ENCODE results near the gene TSPO2. TPM values are rescaled to one million over a fixed set of nuclear protein-coding genes. Genes with fewer than 3 reads are reported as not detected.

Gene TSPO2
- total RNA-seq, 1 donor from 2014 or later, result not detected

GRCh38 chr6:41023114-41023513, 19.2 kb upstream of the TSPO2 start:
- peaks cover 5% of the 10 kb centered on the region for H3K27me3 Mint-ChIP-seq (ENCODE audit: low read depth, unreplicated experiment)
- H3K9me3 ChIP-seq (ENCODE audit: insufficient read depth, low read depth, low read length), result no peaks in the 10 kb centered on the region
- peaks cover 3% of the 10 kb centered on the region for H3K36me3 Mint-ChIP-seq (ENCODE audit: low read depth, unreplicated experiment)
- H3K4me3 ChIP-seq (ENCODE audit: insufficient read depth, low read depth, low read length), result no peak overlapping the region
- H3K27me3 ChIP-seq (ENCODE audit: insufficient read depth, low read length), result no peaks in the 10 kb centered on the region
- H2AFZ ChIP-seq (ENCODE audit: low read depth, low read length), result no peak overlapping the region
- FAIRE-seq (no peak), DNase-seq (ENCODE audit: low read depth) (no peak)
- no peak overlapping the region for H3K27ac ChIP-seq (ENCODE audit: low read depth, low read length)
- no peak overlapping the region for H3K27ac Mint-ChIP-seq (ENCODE audit: unreplicated experiment)
- no peak overlapping the region for H3K4me2 ChIP-seq (ENCODE audit: low read length)
- H3K9ac ChIP-seq (ENCODE audit: low read length), result no peak overlapping the region
- peaks cover 9% of the 10 kb centered on the region for H3K4me1 Mint-ChIP-seq (ENCODE audit: low read depth, unreplicated experiment)
- H4K20me1 ChIP-seq (ENCODE audit: insufficient read depth, low read length), result no peaks in the 10 kb centered on the region
- no peaks in the 10 kb centered on the region for H3K36me3 ChIP-seq (ENCODE audit: insufficient read depth, low read length)
- H3K4me3 Mint-ChIP-seq (ENCODE audit: unreplicated experiment), result no peak overlapping the region
- peaks cover 2% of the 10 kb centered on the region for H3K9me3 Mint-ChIP-seq (ENCODE audit: unreplicated experiment)
- peaks cover 8% of the 10 kb centered on the region for H3K4me1 ChIP-seq (ENCODE audit: insufficient read depth, low read length)
- H3K79me2 ChIP-seq (ENCODE audit: insufficient read depth, low read length), result no peaks in the 10 kb centered on the region
- TF ChIP-seq EZH2 (IDR thresholded peaks at IDR 0.05; ENCODE audit: insufficient read depth, low read length) (no peak), CTCF (IDR thresholded peaks at IDR 0.05; ENCODE audit: insufficient read depth, low read depth, low read length) (no peak)

DNA sequence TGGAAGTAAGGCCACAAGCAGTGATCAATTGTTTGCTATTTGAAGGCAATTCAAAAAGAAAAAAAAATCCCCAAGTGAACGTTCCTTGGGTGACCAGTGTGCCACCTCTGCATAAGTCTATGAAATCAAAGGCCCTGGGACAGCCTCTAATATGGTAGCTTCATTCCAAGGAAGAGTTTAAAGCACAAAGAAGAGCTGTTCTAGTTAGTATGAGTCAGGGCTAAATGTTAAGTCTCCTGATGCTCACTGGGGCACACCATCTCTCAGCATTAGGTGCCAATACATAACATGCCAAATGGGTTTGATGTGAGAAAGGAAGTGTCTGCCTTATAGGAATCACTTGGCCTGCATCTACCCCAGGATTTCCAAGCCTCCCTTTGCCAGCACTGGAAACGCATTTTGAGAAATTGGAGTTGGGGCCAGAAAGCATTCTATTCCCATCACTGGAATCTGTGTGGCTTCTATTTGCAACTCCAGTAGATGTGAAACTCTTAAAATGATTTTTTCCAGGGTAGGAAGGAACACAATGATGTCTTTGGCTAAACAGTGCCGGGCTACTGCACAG, 16.2 kb upstream of the TSPO2 start:
- H3K27me3 ChIP-seq (ENCODE audit: insufficient read depth, low read length), result no peaks in the 10 kb centered on the region
- DNase-seq (ENCODE audit: low read depth) (no peak), FAIRE-seq (no peak)
- H3K4me1 Mint-ChIP-seq (ENCODE audit: low read depth, unreplicated experiment), result peaks cover 9% of the 10 kb centered on the region
- TF ChIP-seq EZH2 (IDR thresholded peaks at IDR 0.05; ENCODE audit: insufficient read depth, low read length), result no peak
- no peak for TF ChIP-seq CTCF (IDR thresholded peaks at IDR 0.05; ENCODE audit: insufficient read depth, low read depth, low read length)
- H3K4me3 ChIP-seq (ENCODE audit: insufficient read depth, low read depth, low read length), result no peak overlapping the region
- H3K9me3 Mint-ChIP-seq (ENCODE audit: unreplicated experiment), result no peaks in the 10 kb centered on the region
- H3K36me3 ChIP-seq (ENCODE audit: insufficient read depth, low read length), result no peaks in the 10 kb centered on the region
- no peaks in the 10 kb centered on the region for H3K79me2 ChIP-seq (ENCODE audit: insufficient read depth, low read length)
- no peak overlapping the region for H3K4me3 Mint-ChIP-seq (ENCODE audit: unreplicated experiment)
- H3K4me1 ChIP-seq (ENCODE audit: insufficient read depth, low read length), result peaks cover 8% of the 10 kb centered on the region
- H3K9ac ChIP-seq (ENCODE audit: low read length), result no peak overlapping the region
- no peaks in the 10 kb centered on the region for H3K36me3 Mint-ChIP-seq (ENCODE audit: low read depth, unreplicated experiment)
- peaks cover 5% of the 10 kb centered on the region for H3K27me3 Mint-ChIP-seq (ENCODE audit: low read depth, unreplicated experiment)
- H3K9me3 ChIP-seq (ENCODE audit: insufficient read depth, low read depth, low read length), result no peaks in the 10 kb centered on the region
- no peaks in the 10 kb centered on the region for H4K20me1 ChIP-seq (ENCODE audit: insufficient read depth, low read length)
- no peak overlapping the region for H3K27ac ChIP-seq (ENCODE audit: low read depth, low read length)
- no peak overlapping the region for H3K27ac Mint-ChIP-seq (ENCODE audit: unreplicated experiment)
- no peak overlapping the region for H2AFZ ChIP-seq (ENCODE audit: low read depth, low read length)
- H3K4me2 ChIP-seq (ENCODE audit: low read length), result no peak overlapping the region

DNA sequence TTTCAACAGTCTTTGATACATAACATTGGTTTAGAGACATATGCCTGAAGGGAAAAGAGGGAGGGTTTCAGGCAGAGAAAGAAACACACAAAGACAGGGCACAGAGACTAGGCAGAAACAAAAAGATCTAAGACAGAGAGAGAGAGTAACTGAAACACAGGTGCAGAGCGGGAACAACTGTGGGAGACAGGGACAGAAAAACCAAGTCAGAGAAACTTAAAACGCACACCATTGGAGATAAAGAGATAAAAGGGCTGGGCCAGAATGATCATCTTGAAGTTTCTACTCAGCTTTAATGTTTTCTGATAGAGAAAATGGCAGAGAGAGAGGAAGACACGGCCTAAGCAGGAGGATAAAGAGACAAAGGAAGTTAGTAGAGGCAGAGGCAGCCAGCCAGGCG, 15.0 kb upstream of the TSPO2 start:
- H3K9me3 Mint-ChIP-seq (ENCODE audit: unreplicated experiment), result no peaks in the 10 kb centered on the region
- DNase-seq (ENCODE audit: low read depth), result no peak
- peaks cover 12% of the 10 kb centered on the region for H3K27me3 Mint-ChIP-seq (ENCODE audit: low read depth, unreplicated experiment)
- Histone ChIP-seq H3K4me1 (ENCODE audit: insufficient read depth, low read length) (peaks cover 8% of the 10 kb centered on the region), H3K9ac (ENCODE audit: low read length) (peak overlapping the region; percentile 53), H3K9me3 (ENCODE audit: insufficient read depth, low read depth, low read length) (no peaks in the 10 kb centered on the region), H3K36me3 (ENCODE audit: insufficient read depth, low read length) (no peaks in the 10 kb centered on the region), H3K27me3 (ENCODE audit: insufficient read depth, low read length) (no peaks in the 10 kb centered on the region), H3K4me3 (ENCODE audit: insufficient read depth, low read depth, low read length) (peak overlapping the region; percentile 52), H4K20me1 (ENCODE audit: insufficient read depth, low read length) (no peaks in the 10 kb centered on the region), H3K79me2 (ENCODE audit: insufficient read depth, low read length) (no peaks in the 10 kb centered on the region), H2AFZ (ENCODE audit: low read depth, low read length) (peak overlapping the region; percentile 89), H3K27ac (ENCODE audit: low read depth, low read length) (no peak overlapping the region), H3K4me2 (ENCODE audit: low read length) (peak overlapping the region; percentile 88)
- no peaks in the 10 kb centered on the region for H3K36me3 Mint-ChIP-seq (ENCODE audit: low read depth, unreplicated experiment)
- TF ChIP-seq CTCF (IDR thresholded peaks at IDR 0.05; ENCODE audit: insufficient read depth, low read depth, low read length), result no peak
- no peak for TF ChIP-seq EZH2 (IDR thresholded peaks at IDR 0.05; ENCODE audit: insufficient read depth, low read length)
- FAIRE-seq, result no peak
- peaks cover 3% of the 10 kb centered on the region for H3K4me1 Mint-ChIP-seq (ENCODE audit: low read depth, unreplicated experiment)
- H3K4me3 Mint-ChIP-seq (ENCODE audit: unreplicated experiment), result peak overlapping the region; percentile 80
- peak overlapping the region; percentile 1 for H3K27ac Mint-ChIP-seq (ENCODE audit: unreplicated experiment)
